H9 (cell line): Measurements from ENCODE around the gene BBOX1. TPM values are rescaled to one million over a fixed set of nuclear protein-coding genes. Genes with fewer than 3 reads are reported as not detected.

Experiments
- DNase-seq: peaks from one replicate; pipeline ENCODE4 v3.0.0-alpha.2; 2017
- H2AFZ ChIP-seq: one replicate; pipeline ENCODE4 v1.6.1; 2013; ENCODE audit warnings: mild to moderate bottlenecking, low read length, control low read depth, moderate library complexity
- H2AK5ac ChIP-seq: 2 replicates; pipeline ENCODE4 v1.6.1; 2013; ENCODE audit warnings: low read length, control low read depth, mixed read lengths; ENCODE audit not compliant: insufficient read length
- H2BK120ac ChIP-seq: one replicate; pipeline ENCODE4 v1.6.1; 2013; ENCODE audit warnings: low read depth, mild to moderate bottlenecking, low read length, control low read depth, inconsistent platforms; ENCODE audit not compliant: poor library complexity, severe bottlenecking
- H2BK12ac ChIP-seq: 2 replicates; pipeline ENCODE4 v1.6.1; 2013; ENCODE audit warnings: low read length, control low read depth, mixed read lengths, low read depth; ENCODE audit not compliant: insufficient read length
- H2BK15ac ChIP-seq: 2 replicates; pipeline ENCODE4 v1.6.1; 2013; ENCODE audit warnings: low read depth, low read length, control low read depth
- H2BK20ac ChIP-seq: one replicate; pipeline ENCODE4 v1.6.1; 2013; ENCODE audit warnings: low read depth, mild to moderate bottlenecking, low read length, control low read depth, inconsistent platforms; ENCODE audit not compliant: poor library complexity, severe bottlenecking
- H2BK5ac ChIP-seq: 2 replicates; pipeline ENCODE4 v1.6.1; 2013; ENCODE audit warnings: low read length, control low read depth, mixed read lengths; ENCODE audit not compliant: insufficient read length
- H3K14ac ChIP-seq: 2 replicates; pipeline ENCODE4 v1.6.1; 2013; ENCODE audit warnings: low read length, control low read depth; ENCODE audit not compliant: insufficient read depth
- H3K18ac ChIP-seq: 2 replicates; pipeline ENCODE4 v1.6.1; 2013; ENCODE audit warnings: low read depth, mild to moderate bottlenecking, mixed read lengths, low read length, control low read depth; ENCODE audit not compliant: insufficient read length
- H3K23ac ChIP-seq: 2 replicates; pipeline ENCODE4 v1.6.1; 2013; ENCODE audit warnings: low read length, control low read depth, mixed read lengths, low read depth; ENCODE audit not compliant: insufficient read length
- H3K23me2 ChIP-seq: 2 replicates; pipeline ENCODE4 v1.6.1; 2013; ENCODE audit warnings: low read depth, mild to moderate bottlenecking, mixed read lengths, low read length, control low read depth; ENCODE audit not compliant: insufficient read length, poor library complexity, severe bottlenecking
- H3K27ac ChIP-seq: 2 replicates; pipeline ENCODE4 v1.5.1; 2013; ENCODE audit warnings: low read length, control low read depth, mixed read lengths, low read depth; ENCODE audit not compliant: insufficient read length
- H3K27me3 ChIP-seq: 2 replicates; pipeline ENCODE4 v1.6.1; 2013; ENCODE audit warnings: low read length, control low read depth, inconsistent platforms; ENCODE audit not compliant: insufficient read depth
- H3K4ac ChIP-seq: 2 replicates; pipeline ENCODE4 v1.6.1; 2013; ENCODE audit warnings: low read depth, mild to moderate bottlenecking, control low read depth, inconsistent platforms, low read length, moderate library complexity
- H3K4me1 ChIP-seq: 2 replicates; pipeline ENCODE4 v1.6.1; 2013; ENCODE audit warnings: low read length, control low read depth, inconsistent platforms; ENCODE audit not compliant: insufficient read depth
- H3K4me2 ChIP-seq: 2 replicates; pipeline ENCODE4 v1.6.1; 2013; ENCODE audit warnings: low read length, control low read depth, mixed read lengths; ENCODE audit not compliant: insufficient read length, insufficient read depth
- H3K56ac ChIP-seq: 2 replicates; pipeline ENCODE4 v1.6.1; 2013; ENCODE audit warnings: low read depth, mild to moderate bottlenecking, mixed read lengths, low read length, control low read depth; ENCODE audit not compliant: insufficient read length
- H3K79me1 ChIP-seq: 2 replicates; pipeline ENCODE4 v1.6.1; 2013; ENCODE audit warnings: low read depth, mild to moderate bottlenecking, moderate library complexity, low read length, control low read depth, inconsistent platforms; ENCODE audit not compliant: insufficient read depth, poor library complexity, severe bottlenecking
- H3K79me2 ChIP-seq: 2 replicates; pipeline ENCODE4 v1.6.1; 2013; ENCODE audit warnings: low read length, control low read depth, inconsistent platforms; ENCODE audit not compliant: insufficient read depth
- H3K9ac ChIP-seq: 2 replicates; pipeline ENCODE4 v1.6.1; 2013; ENCODE audit warnings: low read length, control low read depth, mixed read lengths; ENCODE audit not compliant: insufficient read length; ENCODE audit errors: extremely low read depth
- H3K9me3 ChIP-seq: one replicate; pipeline ENCODE4 v1.6.1; 2013; ENCODE audit warnings: low read depth, low read length, inconsistent platforms; ENCODE audit not compliant: control insufficient read depth
- H3T11ph ChIP-seq: one replicate; pipeline ENCODE4 v1.6.1; 2013; ENCODE audit warnings: mild to moderate bottlenecking, low read length, control low read depth, inconsistent platforms
- H4K20me1 ChIP-seq: one replicate; pipeline ENCODE4 v1.6.1; 2013; ENCODE audit not compliant: control insufficient read depth, insufficient read length, insufficient read depth
- H4K5ac ChIP-seq: 2 replicates; pipeline ENCODE4 v1.6.1; 2013; ENCODE audit warnings: low read depth, mild to moderate bottlenecking, mixed read lengths, low read length, control low read depth; ENCODE audit not compliant: insufficient read length
- H4K8ac ChIP-seq: replicated peaks from 2 replicates; pipeline ENCODE4 v1.6.1; 2013; ENCODE audit warnings: low read length, control low read depth, mixed read lengths, low read depth; ENCODE audit not compliant: insufficient read length
- H4K91ac ChIP-seq: 2 replicates; pipeline ENCODE4 v1.6.1; 2013; ENCODE audit warnings: low read depth, mild to moderate bottlenecking, moderate library complexity, mixed read lengths, low read length, control low read depth; ENCODE audit not compliant: insufficient read length
- H3K27ac Mint-ChIP-seq, 3 experiments: 2 replicates in 2 of 3; 3 replicates in 1 of 3; pipeline ENCODE4 v1.8.0; 2020 to 2021; ENCODE audit warnings: mixed read lengths in 3 of 3, mild to moderate bottlenecking in 1 of 3, moderate library complexity in 1 of 3
- H3K27me3 Mint-ChIP-seq: 2 replicates; pipeline ENCODE4 v1.8.0; 2021; ENCODE audit warnings: low read depth, mild to moderate bottlenecking, moderate library complexity, mixed read lengths
- H3K36me3 Mint-ChIP-seq, 3 experiments: 2 replicates in 2 of 3; 3 replicates in 1 of 3; pipeline ENCODE4 v1.8.0; 2020 to 2021; ENCODE audit warnings: low read depth in 3 of 3, mixed read lengths in 3 of 3; ENCODE audit not compliant: insufficient read depth in 1 of 3
- H3K4me1 Mint-ChIP-seq, 2 experiments: 2 replicates each; pipeline ENCODE4 v1.8.0; 2020; ENCODE audit warnings: mixed read lengths in 2 of 2
- H3K4me3 Mint-ChIP-seq, 2 experiments: 2 replicates in 1 of 2; 3 replicates in 1 of 2; pipeline ENCODE4 v1.8.0; 2020 to 2021; ENCODE audit warnings: mild to moderate bottlenecking in 2 of 2, mixed read lengths in 2 of 2, moderate library complexity in 1 of 2
- H3K9me3 Mint-ChIP-seq, 2 experiments: 2 replicates in 1 of 2; 3 replicates in 1 of 2; pipeline ENCODE4 v1.8.0; 2020; ENCODE audit warnings: mild to moderate bottlenecking in 2 of 2, mixed read lengths in 2 of 2, moderate library complexity in 1 of 2
- CTCF ChIP-seq: fragments of 200-600 bp; sonication (generic); conservative IDR thresholded peaks from 3 replicates; pipeline ENCODE4 v1.8.0; 2021; ENCODE audit warnings: antibody characterized with exemption, mild to moderate bottlenecking
- WGBS: extraction: QIAGEN DNeasy Blood & Tissue Kit; methylation state at CpG from one replicate; pipeline ENCODE4 v1.1.7; 2013; ENCODE audit warnings: missing lambda C conversion rate, low lambda C conversion rate, mixed read lengths; ENCODE audit not compliant: insufficient read length; ENCODE audit errors: extremely low coverage; 5-methylcytosine and 5-hydroxymethylcytosine counted together
- total RNA-seq: library from RNA; stranded (reverse); gene quantifications from 2 replicates; pipeline ENCODE4 v1.2.1, GENCODE V29; 2021

BBOX1 gene
- total RNA-seq, 1 experiment from 2014 or later: not detected

GRCh38 chr11:27064086-27064485 lies 23.5 kb downstream of the BBOX1 start:
- Histone ChIP-seq H3T11ph (no peak overlapping the region), H3K4ac (no peak overlapping the region), H3K4me2 (no peak overlapping the region), H4K20me1 (no peaks in the 10 kb centered on the region), H2BK20ac (no peak overlapping the region), H2BK120ac (no peak overlapping the region), H3K56ac (no peak overlapping the region), H3K9me3 (no peaks in the 10 kb centered on the region), H3K18ac (no peak overlapping the region), H2AK5ac (no peak overlapping the region), H4K8ac (no peak overlapping the region), H4K5ac (no peak overlapping the region), H2AFZ (no peak overlapping the region), H3K23ac (no peak overlapping the region), H3K27ac (no peak overlapping the region), H3K9ac (no peak overlapping the region), H2BK15ac (no peak overlapping the region), H3K14ac (no peak overlapping the region), H4K91ac (no peak overlapping the region), H2BK5ac (no peak overlapping the region), H2BK12ac (no peak overlapping the region), H3K79me2 (no peaks in the 10 kb centered on the region), H3K79me1 (no peaks in the 10 kb centered on the region), H3K23me2 (no peaks in the 10 kb centered on the region), H3K27me3 (no peaks in the 10 kb centered on the region), H3K4me1 (no peaks in the 10 kb centered on the region; the same call in 1 of the 2 replicates)
- Mint-ChIP-seq H3K27ac (no peak overlapping the region), H3K27me3 (no peaks in the 10 kb centered on the region), H3K9me3 (no peaks in the 10 kb centered on the region), H3K4me3 (no peak overlapping the region), H3K4me1 (peaks cover 0 to 8% of the 10 kb centered on the region in 2 experiments; a peak in 3 of 4 replicates), H3K36me3 (no peaks in the 10 kb centered on the region)
- WGBS: no CpG with 5 or more reads among the region's 2 CpGs
- TF ChIP-seq CTCF: no peak
- DNase-seq: no peak
